MM.1S (cell line): ENCODE measurements around the gene SAP30.

ENCODE experiments used
- DNase-seq: peaks from one replicate; pipeline ENCODE4 v3.0.0-alpha.2; 2015
- H2AFZ ChIP-seq: fragments of 300-600 bp; sonication (generic); 2 replicates; pipeline ENCODE4 v1.6.0; 2016; ENCODE audit warnings: antibody characterized with exemption, low read length
- H3F3A ChIP-seq: fragments of 300-600 bp; sonication (generic); 2 replicates; pipeline ENCODE4 v1.6.1; 2016; ENCODE audit warnings: mild to moderate bottlenecking, antibody characterized with exemption, low read length, moderate library complexity, mixed read lengths; ENCODE audit not compliant: insufficient read depth
- H3K27ac ChIP-seq: fragments of 300-600 bp; sonication (generic); 2 replicates; pipeline ENCODE4 v1.5.1; 2016; ENCODE audit warnings: mild to moderate bottlenecking, low read length
- H3K27me3 ChIP-seq: fragments of 300-600 bp; sonication (generic); replicated peaks from 2 replicates; pipeline ENCODE4 v1.6.0; 2016; ENCODE audit warnings: low read length; ENCODE audit not compliant: insufficient read depth
- H3K36me3 ChIP-seq: fragments of 300-600 bp; sonication (generic); replicated peaks from 2 replicates; pipeline ENCODE4 v1.6.1; 2016; ENCODE audit warnings: mild to moderate bottlenecking, low read length, mixed read lengths; ENCODE audit not compliant: insufficient read depth
- H3K4me1 ChIP-seq: fragments of 300-600 bp; sonication (generic); 2 replicates; pipeline ENCODE4 v1.6.1; 2016; ENCODE audit warnings: low read length, mixed read lengths
- H3K4me2 ChIP-seq: fragments of 300-600 bp; sonication (generic); 2 replicates; pipeline ENCODE4 v1.6.0; 2016; ENCODE audit warnings: low read depth, low read length
- H3K4me3 ChIP-seq: fragments of 300-600 bp; sonication (generic); 2 replicates; pipeline ENCODE4 v1.5.1; 2016; ENCODE audit warnings: low read length, mixed read lengths
- H3K79me2 ChIP-seq: fragments of 300-600 bp; sonication (generic); 2 replicates; pipeline ENCODE4 v1.6.1; 2016; ENCODE audit warnings: mixed run types, low read length, mixed read lengths
- H3K9ac ChIP-seq: fragments of 300-600 bp; sonication (generic); 2 replicates; pipeline ENCODE4 v1.6.1; 2016; ENCODE audit warnings: low read length, mixed read lengths
- H3K9me2 ChIP-seq: fragments of 300-600 bp; sonication (generic); replicated peaks from 2 replicates; pipeline ENCODE4 v1.6.1; 2016; ENCODE audit warnings: mild to moderate bottlenecking, low read length, mixed read lengths; ENCODE audit not compliant: insufficient read depth
- H3K9me3 ChIP-seq: fragments of 300-600 bp; sonication (generic); replicated peaks from 2 replicates; pipeline ENCODE4 v1.6.1; 2016; ENCODE audit warnings: mild to moderate bottlenecking, low read length, mixed read lengths; ENCODE audit not compliant: insufficient read depth
- H4K20me1 ChIP-seq: fragments of 300-600 bp; sonication (generic); 2 replicates; pipeline ENCODE4 v1.6.1; 2016; ENCODE audit warnings: mild to moderate bottlenecking, low read length, moderate library complexity, mixed read lengths; ENCODE audit not compliant: insufficient read depth
- EZH2 ChIP-seq: fragments of 300-600 bp; sonication (generic); optimal IDR thresholded peaks from 2 replicates; pipeline ENCODE3; 2017; ENCODE audit warnings: low read depth, mild to moderate bottlenecking, antibody characterized with exemption, low read length, mixed read lengths
- EZH2phosphoT487 ChIP-seq: fragments of 300-600 bp; sonication (generic); IDR thresholded peaks from 2 replicates; pipeline ENCODE4 v1.6.1; 2018; ENCODE audit warnings: antibody characterized with exemption, low read length
- TF ChIP-seq, protein P1 (sequence below): fragments of 300-600 bp; sonication (generic); IDR thresholded peaks from 2 replicates; pipeline ENCODE4 v1.5.1; 2016; ENCODE audit warnings: antibody characterized with exemption, low read length, mixed read lengths

The SAP30 gene

DNA sequence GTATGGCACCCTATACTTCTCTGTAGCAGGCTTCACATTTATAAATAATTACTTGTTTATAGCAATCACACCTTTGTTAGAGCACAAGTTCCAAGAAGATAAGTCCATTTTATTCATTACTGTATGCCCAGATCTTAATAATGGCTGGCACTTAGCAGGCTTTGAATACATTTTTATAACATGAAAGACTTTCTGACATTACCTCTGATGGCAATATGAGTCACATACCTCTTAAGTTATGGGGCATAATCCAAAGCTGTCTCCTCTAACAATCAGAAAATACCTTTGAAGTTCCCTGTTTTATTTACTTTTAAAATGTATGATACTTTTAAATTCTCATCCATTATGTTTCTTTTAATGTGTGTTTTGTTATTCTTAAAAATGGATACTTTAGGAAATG lies 16.0 kb downstream of the SAP30 start:
- H3K9me2 ChIP-seq: no peaks in the 10 kb centered on the region
- H3K27me3 ChIP-seq: no peaks in the 10 kb centered on the region
- DNase-seq: no peak
- TF ChIP-seq EZH2phosphoT487 (no peak), EZH2 (no peak)
- TF ChIP-seq, protein P1, sequence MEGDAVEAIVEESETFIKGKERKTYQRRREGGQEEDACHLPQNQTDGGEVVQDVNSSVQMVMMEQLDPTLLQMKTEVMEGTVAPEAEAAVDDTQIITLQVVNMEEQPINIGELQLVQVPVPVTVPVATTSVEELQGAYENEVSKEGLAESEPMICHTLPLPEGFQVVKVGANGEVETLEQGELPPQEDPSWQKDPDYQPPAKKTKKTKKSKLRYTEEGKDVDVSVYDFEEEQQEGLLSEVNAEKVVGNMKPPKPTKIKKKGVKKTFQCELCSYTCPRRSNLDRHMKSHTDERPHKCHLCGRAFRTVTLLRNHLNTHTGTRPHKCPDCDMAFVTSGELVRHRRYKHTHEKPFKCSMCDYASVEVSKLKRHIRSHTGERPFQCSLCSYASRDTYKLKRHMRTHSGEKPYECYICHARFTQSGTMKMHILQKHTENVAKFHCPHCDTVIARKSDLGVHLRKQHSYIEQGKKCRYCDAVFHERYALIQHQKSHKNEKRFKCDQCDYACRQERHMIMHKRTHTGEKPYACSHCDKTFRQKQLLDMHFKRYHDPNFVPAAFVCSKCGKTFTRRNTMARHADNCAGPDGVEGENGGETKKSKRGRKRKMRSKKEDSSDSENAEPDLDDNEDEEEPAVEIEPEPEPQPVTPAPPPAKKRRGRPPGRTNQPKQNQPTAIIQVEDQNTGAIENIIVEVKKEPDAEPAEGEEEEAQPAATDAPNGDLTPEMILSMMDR: no peak
- H3K4me2 ChIP-seq: no peak overlapping the region
- no peaks in the 10 kb centered on the region for H3K36me3 ChIP-seq
- H3K9ac ChIP-seq: no peak overlapping the region
- no peaks in the 10 kb centered on the region for H3K79me2 ChIP-seq
- H4K20me1 ChIP-seq: no peaks in the 10 kb centered on the region
- no peaks in the 10 kb centered on the region for H3F3A ChIP-seq
- no peaks in the 10 kb centered on the region for H3K9me3 ChIP-seq
- no peak overlapping the region for H3K4me3 ChIP-seq
- no peak overlapping the region for H3K27ac ChIP-seq
- H3K4me1 ChIP-seq: no peaks in the 10 kb centered on the region
- no peak overlapping the region for H2AFZ ChIP-seq

DNA sequence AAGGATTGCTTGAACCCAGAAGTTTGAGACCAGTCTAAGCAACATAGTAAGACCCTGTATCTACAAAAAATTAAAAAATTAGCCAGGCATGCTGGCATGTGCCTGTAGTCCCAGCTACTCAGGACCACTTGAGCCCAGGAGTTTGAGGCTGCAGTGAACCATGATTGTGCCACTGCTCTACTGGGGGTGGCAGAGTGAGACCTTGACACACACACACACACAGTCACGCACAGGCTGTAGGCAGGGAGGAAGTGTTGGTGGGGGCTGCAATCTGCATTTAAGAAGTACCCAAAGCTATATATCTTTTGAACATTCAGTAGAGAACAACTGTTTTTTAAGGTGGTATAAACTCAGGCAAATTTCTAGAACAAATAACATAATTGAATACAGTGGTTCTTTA lies 20.9 kb downstream of the SAP30 start:
- DNase-seq: no peak
- H3K4me3 ChIP-seq: no peak overlapping the region
- no peak for TF ChIP-seq EZH2
- TF ChIP-seq, protein P1: no peak
- TF ChIP-seq EZH2phosphoT487: no peak

DNA sequence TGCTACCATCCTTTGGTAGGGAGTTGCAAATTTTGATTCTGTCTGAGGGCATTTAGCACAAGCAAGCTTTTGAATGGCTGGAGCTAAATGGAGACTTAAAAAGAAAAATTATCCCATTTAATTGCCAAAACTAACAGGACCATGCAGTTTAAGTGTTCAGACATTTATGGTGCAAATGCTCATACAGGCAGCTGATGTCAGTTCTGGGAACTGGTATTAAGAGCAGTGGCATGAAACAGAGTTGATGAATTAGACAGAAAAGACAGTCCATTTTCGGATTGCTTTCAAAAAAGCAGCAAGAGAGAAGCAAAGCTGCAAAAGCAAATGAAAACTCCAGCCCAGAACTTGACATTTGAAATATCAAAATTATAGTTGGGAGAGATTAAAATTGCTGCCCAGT lies 26.9 kb downstream of the SAP30 start:
- no peak for TF ChIP-seq EZH2
- TF ChIP-seq, protein P1: no peak
- no peak for TF ChIP-seq EZH2phosphoT487
- Histone ChIP-seq H3K4me3 (no peak overlapping the region), H3K79me2 (no peaks in the 10 kb centered on the region), H3K27me3 (no peaks in the 10 kb centered on the region), H3K4me2 (no peak overlapping the region), H3K9ac (no peak overlapping the region), H4K20me1 (no peaks in the 10 kb centered on the region), H3K36me3 (no peaks in the 10 kb centered on the region), H3K4me1 (no peaks in the 10 kb centered on the region), H3K9me3 (no peaks in the 10 kb centered on the region), H3F3A (no peaks in the 10 kb centered on the region), H3K9me2 (no peaks in the 10 kb centered on the region), H3K27ac (no peak overlapping the region), H2AFZ (no peak overlapping the region)
- DNase-seq: no peak

More for the DNA sequence above, 20.9 kb downstream of the SAP30 start:
- H3K79me2 ChIP-seq: no peaks in the 10 kb centered on the region
- H3K9ac ChIP-seq: no peak overlapping the region
- H3K36me3 ChIP-seq: no peaks in the 10 kb centered on the region
- no peak overlapping the region for H3K4me2 ChIP-seq
- H3F3A ChIP-seq: no peaks in the 10 kb centered on the region
- no peaks in the 10 kb centered on the region for H3K4me1 ChIP-seq
- H3K9me2 ChIP-seq: no peaks in the 10 kb centered on the region
- H4K20me1 ChIP-seq: no peaks in the 10 kb centered on the region
- no peak overlapping the region for H2AFZ ChIP-seq
- no peaks in the 10 kb centered on the region for H3K9me3 ChIP-seq
- no peak overlapping the region for H3K27ac ChIP-seq
- no peaks in the 10 kb centered on the region for H3K27me3 ChIP-seq
